Astrocyte (in vitro differentiated cells and primary cell): ENCODE results near the gene ZBTB6.
"Not testable (repeated sequence)": the region's sequence is repeated elsewhere in the genome, so short reads cannot be mapped to it uniquely, and the experiment has no call there.

ENCODE experiments used
- CTCF ChIP-seq: IDR thresholded peaks from 2 replicates; pipeline ENCODE4 v1.5.1; 2011; ENCODE audit warnings: low read depth, mild to moderate bottlenecking, inconsistent platforms, low read length, moderate library complexity; ENCODE audit not compliant: insufficient read depth
- EZH2 ChIP-seq: IDR thresholded peaks from 2 replicates; pipeline ENCODE4 v1.6.1; 2012; ENCODE audit warnings: mild to moderate bottlenecking, low read length, inconsistent platforms; ENCODE audit not compliant: insufficient read depth

- not testable (repeated sequence) for TF ChIP-seq CTCF, EZH2
Observed at GRCh38 chr9:122906122-122906521, 7.0 kb downstream of the ZBTB6 start.
